NB4 (cell line): ENCODE data around the gene DRC3.

Source experiments
- DNase-seq: peaks from one replicate; pipeline ENCODE4 v3.0.0; 2010; ENCODE audit warnings: low read depth
- H3K4me3 ChIP-seq: one replicate; pipeline ENCODE4 v1.5.1; 2011; ENCODE audit warnings: mild to moderate bottlenecking, low read depth, low read length, moderate library complexity
- MYC ChIP-seq: IDR thresholded peaks from 2 replicates; pipeline ENCODE4 v1.6.1; 2011; ENCODE audit warnings: low read depth, low read length
- POLR2A ChIP-seq: IDR thresholded peaks from 2 replicates; pipeline ENCODE4 v1.6.1; 2011; ENCODE audit warnings: mild to moderate bottlenecking; ENCODE audit not compliant: insufficient read length; ENCODE audit errors: extremely low read depth
- TF ChIP-seq, protein P1 (sequence below): IDR thresholded peaks from one replicate; pipeline ENCODE4 v1.5.1; 2012; ENCODE audit warnings: low read depth, low read length
- TF ChIP-seq, protein P2 (sequence below): IDR thresholded peaks from 2 replicates; pipeline ENCODE4 v1.6.1; 2011; ENCODE audit warnings: low read depth, low read length

Gene DRC3

DNA sequence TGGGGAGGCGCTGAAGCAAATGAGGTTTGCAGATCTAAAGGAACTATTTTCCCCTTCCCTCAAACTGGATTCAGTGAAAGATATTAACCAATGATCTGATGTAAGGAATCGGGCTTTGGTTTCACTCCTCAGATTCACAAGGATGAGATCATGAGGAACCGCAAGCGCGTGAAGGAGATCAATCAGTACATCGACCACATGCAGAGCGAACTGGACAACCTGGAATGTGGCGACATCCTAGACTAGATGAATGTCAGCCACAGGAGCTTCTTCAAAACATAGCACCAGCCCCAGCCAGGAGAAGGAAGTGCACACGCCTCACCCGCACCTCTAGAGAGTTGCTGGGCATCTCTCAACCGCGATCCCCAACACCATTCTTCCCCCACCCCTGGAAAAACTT is 43.8 kb downstream of the DRC3 start:
- DNase-seq, result no peak
- TF ChIP-seq POLR2A (no peak), MYC (no peak)
- TF ChIP-seq, protein P1, sequence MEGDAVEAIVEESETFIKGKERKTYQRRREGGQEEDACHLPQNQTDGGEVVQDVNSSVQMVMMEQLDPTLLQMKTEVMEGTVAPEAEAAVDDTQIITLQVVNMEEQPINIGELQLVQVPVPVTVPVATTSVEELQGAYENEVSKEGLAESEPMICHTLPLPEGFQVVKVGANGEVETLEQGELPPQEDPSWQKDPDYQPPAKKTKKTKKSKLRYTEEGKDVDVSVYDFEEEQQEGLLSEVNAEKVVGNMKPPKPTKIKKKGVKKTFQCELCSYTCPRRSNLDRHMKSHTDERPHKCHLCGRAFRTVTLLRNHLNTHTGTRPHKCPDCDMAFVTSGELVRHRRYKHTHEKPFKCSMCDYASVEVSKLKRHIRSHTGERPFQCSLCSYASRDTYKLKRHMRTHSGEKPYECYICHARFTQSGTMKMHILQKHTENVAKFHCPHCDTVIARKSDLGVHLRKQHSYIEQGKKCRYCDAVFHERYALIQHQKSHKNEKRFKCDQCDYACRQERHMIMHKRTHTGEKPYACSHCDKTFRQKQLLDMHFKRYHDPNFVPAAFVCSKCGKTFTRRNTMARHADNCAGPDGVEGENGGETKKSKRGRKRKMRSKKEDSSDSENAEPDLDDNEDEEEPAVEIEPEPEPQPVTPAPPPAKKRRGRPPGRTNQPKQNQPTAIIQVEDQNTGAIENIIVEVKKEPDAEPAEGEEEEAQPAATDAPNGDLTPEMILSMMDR, result no peak
- TF ChIP-seq, protein P2, sequence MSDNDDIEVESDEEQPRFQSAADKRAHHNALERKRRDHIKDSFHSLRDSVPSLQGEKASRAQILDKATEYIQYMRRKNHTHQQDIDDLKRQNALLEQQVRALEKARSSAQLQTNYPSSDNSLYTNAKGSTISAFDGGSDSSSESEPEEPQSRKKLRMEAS, result no peak
- no peak overlapping the region for H3K4me3 ChIP-seq

DNA sequence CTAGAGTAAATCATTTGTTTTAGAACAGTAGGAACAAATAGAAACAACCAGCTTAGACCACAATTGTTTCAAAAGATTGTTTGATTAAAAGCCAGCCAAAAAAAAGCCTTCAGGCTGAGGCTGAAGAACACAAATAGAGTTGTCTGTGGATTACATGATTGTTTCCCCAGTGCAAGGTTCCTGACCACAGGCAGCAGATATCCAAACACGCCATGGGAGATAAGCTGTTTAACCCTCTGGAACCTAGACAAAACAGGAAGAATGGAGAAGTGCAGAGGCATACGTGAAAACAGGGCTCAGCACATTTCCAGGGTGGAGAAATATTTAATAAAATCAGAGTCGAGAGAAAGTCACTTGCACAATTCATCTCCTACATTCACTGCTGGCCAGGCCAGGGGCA is 45.3 kb downstream of the DRC3 start:
- TF ChIP-seq MYC (no peak), POLR2A (no peak)
- TF ChIP-seq, protein P2, result no peak
- TF ChIP-seq, protein P1, result no peak
- H3K4me3 ChIP-seq, result no peak overlapping the region
- no peak for DNase-seq

DNA sequence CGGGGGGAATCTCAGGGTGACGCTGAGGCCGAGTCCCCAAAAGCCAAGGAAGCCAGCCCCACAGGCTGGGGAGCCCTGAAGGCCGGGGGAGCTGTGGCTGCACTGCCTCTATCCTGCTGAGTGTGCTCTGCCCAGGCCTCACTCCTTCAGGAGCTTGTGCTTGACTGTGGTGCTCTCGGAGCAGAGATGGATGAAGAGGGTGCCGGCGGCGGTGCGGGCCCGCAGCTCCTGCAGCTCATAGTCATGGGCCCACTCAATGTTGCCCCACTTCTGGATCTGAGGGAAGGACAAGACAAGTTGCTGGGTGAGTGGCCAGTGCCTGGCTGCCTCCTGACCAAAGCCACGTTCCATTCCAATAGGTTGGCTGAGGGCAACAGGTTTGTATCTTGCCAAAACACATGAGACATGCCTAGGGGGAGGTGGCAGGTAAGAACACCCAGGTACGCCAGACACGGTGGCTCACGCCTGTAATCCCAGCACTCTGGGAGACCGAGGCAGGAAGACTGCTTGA is 45.8 kb downstream of the DRC3 start:
- DNase-seq, result no peak
- H3K4me3 ChIP-seq, result no peak overlapping the region
- TF ChIP-seq, protein P1, result no peak
- TF ChIP-seq, protein P2, result no peak
- no peak for TF ChIP-seq MYC
- no peak for TF ChIP-seq POLR2A

DNA sequence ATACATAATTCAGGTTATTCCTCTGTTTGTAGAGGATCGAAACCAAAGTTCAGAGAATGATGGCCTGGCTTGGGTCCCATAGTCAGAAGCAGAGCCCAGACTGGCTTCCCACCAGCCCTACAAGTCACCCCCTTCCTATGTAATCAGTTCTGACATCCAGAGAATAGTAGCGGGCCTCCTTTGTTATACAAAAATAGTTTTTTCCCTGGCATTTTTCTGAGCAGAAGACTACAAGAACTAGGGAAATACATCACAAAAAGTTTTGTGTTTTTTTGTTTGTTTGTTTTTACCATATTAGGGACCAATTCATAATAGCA is 47.1 kb downstream of the DRC3 start:
- no peak overlapping the region for H3K4me3 ChIP-seq
- TF ChIP-seq, protein P2, result no peak
- no peak for TF ChIP-seq MYC
- TF ChIP-seq POLR2A, result no peak
- TF ChIP-seq, protein P1, result no peak
- no peak for DNase-seq

DNA sequence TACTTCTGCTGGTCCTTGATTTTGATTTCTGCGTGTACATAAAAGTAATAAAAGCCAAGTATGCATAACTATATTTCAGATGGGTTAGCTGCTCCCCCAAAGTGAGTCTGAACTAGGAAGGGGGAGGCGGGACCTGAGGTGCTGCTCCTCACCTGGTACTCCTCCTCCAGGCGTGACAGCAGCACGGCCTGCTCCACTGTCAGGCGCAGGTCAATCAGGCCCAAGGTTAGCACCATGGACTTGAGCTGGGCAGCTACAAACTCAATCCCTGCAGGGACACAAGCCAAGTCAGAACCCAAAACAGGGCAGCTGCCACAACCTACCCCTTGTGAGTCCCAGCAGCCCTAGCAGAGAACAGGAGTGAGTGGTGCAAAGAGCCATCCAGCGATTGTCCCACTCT is 48.3 kb downstream of the DRC3 start:
- TF ChIP-seq, protein P2, result no peak
- TF ChIP-seq MYC (no peak), POLR2A (no peak)
- TF ChIP-seq, protein P1, result no peak
- DNase-seq, result no peak
- no peak overlapping the region for H3K4me3 ChIP-seq

DNA sequence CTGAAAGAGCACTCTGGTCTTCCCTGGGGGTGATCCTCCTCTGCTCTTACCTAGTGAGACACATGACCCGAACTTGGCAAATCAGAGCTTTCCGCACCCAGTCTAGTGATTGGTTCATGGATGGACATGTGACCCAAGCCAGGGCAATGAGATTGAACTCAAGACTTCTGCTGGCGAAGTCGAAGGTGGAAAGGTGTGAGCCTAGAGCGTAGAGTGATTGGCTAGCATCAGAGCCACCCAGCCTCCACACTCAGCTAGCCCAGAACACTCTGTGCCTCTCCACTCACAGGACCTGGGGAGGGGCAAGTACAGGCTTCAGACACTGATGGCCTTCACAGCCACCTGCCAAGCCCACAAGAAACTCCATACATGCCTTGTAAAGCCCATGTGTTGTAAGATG is 48.7 kb downstream of the DRC3 start:
- no peak overlapping the region for H3K4me3 ChIP-seq
- TF ChIP-seq, protein P2, result no peak
- no peak for TF ChIP-seq POLR2A
- no peak for TF ChIP-seq MYC
- TF ChIP-seq, protein P1, result no peak
- DNase-seq, result no peak
